Mesodermal cell (in vitro differentiated cells): ENCODE data around the gene SLC29A2.
A peak's percentile ranks its signal among the peaks of the same experiment; 100 is the strongest.

Experiments used
- H3K27ac ChIP-seq: 2 replicates; pipeline ENCODE4 v1.7.0; 2013; ENCODE audit warnings: mild to moderate bottlenecking, low read depth, low read length, moderate library complexity; ENCODE audit not compliant: severe bottlenecking
- H3K36me3 ChIP-seq: 2 replicates; pipeline ENCODE4 v1.7.1; 2013; ENCODE audit warnings: mild to moderate bottlenecking, low read length, moderate library complexity; ENCODE audit not compliant: control insufficient read depth, insufficient read depth
- H3K4me1 ChIP-seq: one replicate; pipeline ENCODE4 v1.7.1; 2013; ENCODE audit warnings: mild to moderate bottlenecking, low read length; ENCODE audit not compliant: insufficient read depth, control insufficient read depth, poor library complexity, severe bottlenecking
- H3K4me3 ChIP-seq: 2 replicates; pipeline ENCODE4 v1.7.0; 2013; ENCODE audit warnings: low read length, control low read depth, mild to moderate bottlenecking; ENCODE audit not compliant: insufficient read depth, poor library complexity, severe bottlenecking; ENCODE audit errors: extremely low read depth
- H3K9me3 ChIP-seq: 2 replicates; pipeline ENCODE4 v1.7.1; 2013; ENCODE audit warnings: mild to moderate bottlenecking, low read length, moderate library complexity; ENCODE audit not compliant: control insufficient read depth
- WGBS, 2 experiments: methylation state at CpG; one replicate each; pipeline ENCODE4 v1.1.5; 2013; ENCODE audit warnings: missing lambda C conversion rate in 2 of 2; ENCODE audit not compliant: insufficient coverage in 2 of 2; 5-methylcytosine and 5-hydroxymethylcytosine counted together

Gene SLC29A2

DNA sequence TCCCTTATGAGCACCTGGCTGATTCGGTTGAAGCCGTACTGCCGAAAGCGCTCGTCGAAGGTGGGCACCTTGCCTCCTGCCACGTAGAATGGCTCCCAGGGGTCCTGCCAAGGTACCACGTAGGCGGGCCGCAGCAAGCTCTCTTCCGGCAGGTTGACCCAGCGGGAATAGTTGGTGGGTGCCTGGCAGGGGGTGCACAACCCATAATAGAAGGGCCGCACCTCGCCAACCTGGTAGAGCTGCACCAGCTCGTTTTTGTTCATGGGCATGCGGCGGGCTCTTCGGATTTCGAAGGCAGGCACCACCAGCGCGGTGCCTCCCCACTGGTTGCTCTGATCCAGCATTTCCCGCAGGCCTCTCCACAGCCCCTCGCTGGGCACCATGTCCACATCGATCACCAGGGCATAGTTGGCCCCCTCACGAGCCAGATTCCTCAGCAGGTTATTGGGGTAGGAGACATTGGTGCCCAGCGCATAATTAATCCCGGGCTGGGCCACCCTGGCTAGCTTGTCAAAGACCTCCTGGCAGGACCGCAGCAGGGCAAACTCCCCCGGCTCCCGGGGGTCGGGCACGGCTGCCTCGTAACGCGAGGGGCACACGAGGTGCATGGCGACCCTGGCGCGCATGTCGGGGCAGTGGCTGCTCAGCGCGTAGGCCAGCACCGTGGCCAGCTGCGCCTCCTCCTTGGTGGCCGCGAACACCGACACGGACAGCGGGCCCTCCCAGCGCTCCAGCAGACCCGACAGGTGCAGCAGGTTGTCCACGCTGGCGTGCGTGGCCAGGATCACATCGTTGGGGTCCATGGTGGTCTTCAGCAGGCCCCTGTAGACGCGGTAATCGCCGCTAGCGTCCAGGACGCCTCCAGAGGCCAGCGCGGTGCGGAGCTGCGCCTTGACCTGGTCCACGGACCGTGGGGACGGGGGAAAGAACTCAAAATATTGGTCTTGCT is 24.8 kb downstream of the SLC29A2 start:
- H3K4me3 ChIP-seq: peak overlapping the region; percentile 69
- H3K9me3 ChIP-seq: no peaks in the 10 kb centered on the region
- peak overlapping the region; percentile 64 for H3K27ac ChIP-seq
- H3K4me1 ChIP-seq: peaks cover 19% of the 10 kb centered on the region
- H3K36me3 ChIP-seq: peaks cover 17% of the 10 kb centered on the region
- 47 to 49% methylated on average over 53 to 67 of the region's 68 CpGs for WGBS, 2 experiments

DNA sequence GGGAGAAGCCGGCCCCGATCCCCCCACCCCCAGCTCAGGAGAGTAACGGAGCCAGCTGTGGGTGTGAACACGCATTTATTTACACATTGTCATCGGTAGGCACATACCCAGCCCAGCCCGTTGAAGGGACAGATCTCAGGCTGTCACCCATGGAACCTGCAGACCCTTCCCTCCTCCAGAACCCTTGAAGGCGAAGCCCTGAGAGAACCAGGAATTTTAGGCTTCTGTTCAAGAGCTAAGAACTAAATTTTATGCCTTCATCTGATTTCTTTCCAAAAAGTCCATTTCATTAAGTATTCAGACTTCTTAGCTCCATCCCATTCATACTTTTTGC is 26.3 kb downstream of the SLC29A2 start:
- WGBS, 2 experiments: 21 to 34% methylated on average over 6 of the region's 7 CpGs
- Histone ChIP-seq H3K9me3 (no peaks in the 10 kb centered on the region), H3K4me1 (peaks cover 19% of the 10 kb centered on the region), H3K27ac (peak overlapping the region; percentile 72), H3K4me3 (peak overlapping the region; percentile 97), H3K36me3 (peaks cover 31% of the 10 kb centered on the region)

DNA sequence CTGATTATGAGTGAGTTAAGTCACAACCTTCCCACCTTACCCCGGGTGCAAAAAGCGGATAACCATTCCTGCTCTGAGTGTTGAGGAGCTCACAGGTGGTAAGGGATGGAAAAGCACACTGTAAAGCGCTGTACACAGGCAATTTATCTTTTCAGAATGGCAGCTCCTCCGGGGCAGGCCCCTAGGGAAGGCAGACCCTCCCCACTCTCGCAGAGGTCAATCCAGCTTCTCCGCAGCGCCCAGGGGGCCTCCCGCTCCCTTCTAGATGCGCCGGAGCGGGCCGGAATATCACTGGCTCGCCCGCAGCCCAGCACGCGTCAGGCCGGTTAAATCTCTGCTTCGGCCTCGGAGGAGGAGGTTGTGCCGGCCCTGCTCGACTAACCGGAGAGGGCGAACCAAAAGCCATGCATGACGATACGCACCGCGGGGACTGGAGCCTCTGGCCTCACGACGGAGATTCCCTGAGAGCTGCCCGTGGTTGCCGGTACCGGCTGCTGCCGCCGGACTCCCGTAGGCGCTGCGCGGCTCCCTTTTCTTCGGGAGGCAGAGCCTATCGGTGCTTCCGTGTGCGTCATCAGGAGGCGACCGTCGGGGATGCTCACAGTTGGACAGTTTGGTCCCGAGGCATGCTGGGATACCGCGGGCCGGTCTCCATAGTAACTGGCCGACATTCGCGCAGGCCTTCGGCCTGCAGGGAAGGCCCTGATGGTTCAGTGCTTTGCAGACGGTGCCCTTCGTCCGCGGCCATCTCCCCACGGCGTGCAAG is 26.8 kb downstream of the SLC29A2 start, which contains the start of gene BRMS1:
Gene BRMS1 (minus strand): TSS at position 555 of the 766 bp plus-strand sequence. CDS start 2,870 bp downstream, outside the sequence.
- Histone ChIP-seq H3K27ac (peak within 1 kb of the TSS; percentile 77), H3K36me3 (peaks cover 37% of the 10 kb centered on the region), H3K4me3 (peak within 1 kb of the TSS; percentile 97), H3K9me3 (no peaks in the 10 kb centered on the region), H3K4me1 (peaks cover 19% of the 10 kb centered on the region)
- 0% methylated on average over 52 to 53 of the region's 59 CpGs for WGBS, 2 experiments

DNA sequence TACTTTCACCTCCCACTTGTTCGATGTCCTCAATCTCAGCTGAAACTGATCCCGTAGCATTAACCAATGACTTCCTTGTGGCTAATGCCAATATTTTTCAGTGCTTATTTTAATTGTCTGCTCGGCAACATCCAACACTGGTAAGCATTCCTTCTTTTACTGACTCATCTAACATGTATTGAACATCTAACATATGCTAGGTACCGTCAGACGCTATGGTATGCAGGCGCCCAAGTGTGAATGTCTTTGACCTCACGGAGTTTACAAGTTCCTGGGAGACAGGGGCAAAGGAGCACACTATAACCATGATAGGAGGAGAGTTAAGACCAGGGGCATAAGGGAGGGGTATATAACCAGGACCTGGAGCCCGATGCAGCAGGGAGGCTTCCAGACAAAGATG is 28.4 kb downstream of the SLC29A2 start:
- no peak overlapping the region for H3K4me3 ChIP-seq
- H3K36me3 ChIP-seq: peaks cover 50% of the 10 kb centered on the region
- H3K27ac ChIP-seq: no peak overlapping the region
- WGBS, 2 experiments: 95 to 97% methylated on average over 6 to 8 of the region's 8 CpGs
- no peaks in the 10 kb centered on the region for H3K9me3 ChIP-seq
- H3K4me1 ChIP-seq: peaks cover 19% of the 10 kb centered on the region

DNA sequence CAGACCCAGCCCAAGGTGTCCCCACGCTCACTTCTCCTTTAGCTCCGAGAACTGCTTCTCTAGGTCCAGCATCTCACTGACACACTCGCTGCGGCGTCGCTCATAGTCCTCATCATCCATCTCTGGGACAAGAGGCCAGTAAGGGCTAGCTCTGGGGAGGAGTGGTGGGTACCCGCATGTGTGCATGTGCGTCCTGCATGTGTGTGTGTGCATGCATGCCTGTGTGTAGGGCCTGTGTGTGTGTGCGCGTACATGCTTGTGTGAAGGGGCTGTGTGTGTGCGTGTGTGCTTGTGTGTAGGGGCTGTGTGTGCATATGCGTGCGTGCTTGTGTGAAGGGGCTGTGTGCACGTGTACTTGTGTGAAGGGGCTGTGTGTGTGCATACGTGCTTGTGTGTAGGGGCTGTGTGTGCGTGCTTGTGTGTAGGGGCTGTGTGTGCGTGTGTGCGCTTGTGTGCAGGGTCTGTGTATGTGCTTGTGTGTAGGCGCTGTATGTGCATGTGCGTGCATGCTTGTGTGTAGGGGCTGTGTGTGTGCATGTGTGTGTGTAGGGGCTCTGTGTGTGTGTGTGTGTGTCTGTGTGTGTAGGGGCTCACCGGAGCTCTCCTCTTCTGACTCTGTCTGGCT is 29.9 kb downstream of the SLC29A2 start:
- no peak overlapping the region for H3K27ac ChIP-seq
- H3K9me3 ChIP-seq: no peaks in the 10 kb centered on the region
- H3K4me1 ChIP-seq: peaks cover 32% of the 10 kb centered on the region
- H3K36me3 ChIP-seq: peaks cover 61% of the 10 kb centered on the region
- WGBS, 2 experiments: 95 to 97% methylated on average over 9 to 16 of the region's 21 CpGs
- no peak overlapping the region for H3K4me3 ChIP-seq

DNA sequence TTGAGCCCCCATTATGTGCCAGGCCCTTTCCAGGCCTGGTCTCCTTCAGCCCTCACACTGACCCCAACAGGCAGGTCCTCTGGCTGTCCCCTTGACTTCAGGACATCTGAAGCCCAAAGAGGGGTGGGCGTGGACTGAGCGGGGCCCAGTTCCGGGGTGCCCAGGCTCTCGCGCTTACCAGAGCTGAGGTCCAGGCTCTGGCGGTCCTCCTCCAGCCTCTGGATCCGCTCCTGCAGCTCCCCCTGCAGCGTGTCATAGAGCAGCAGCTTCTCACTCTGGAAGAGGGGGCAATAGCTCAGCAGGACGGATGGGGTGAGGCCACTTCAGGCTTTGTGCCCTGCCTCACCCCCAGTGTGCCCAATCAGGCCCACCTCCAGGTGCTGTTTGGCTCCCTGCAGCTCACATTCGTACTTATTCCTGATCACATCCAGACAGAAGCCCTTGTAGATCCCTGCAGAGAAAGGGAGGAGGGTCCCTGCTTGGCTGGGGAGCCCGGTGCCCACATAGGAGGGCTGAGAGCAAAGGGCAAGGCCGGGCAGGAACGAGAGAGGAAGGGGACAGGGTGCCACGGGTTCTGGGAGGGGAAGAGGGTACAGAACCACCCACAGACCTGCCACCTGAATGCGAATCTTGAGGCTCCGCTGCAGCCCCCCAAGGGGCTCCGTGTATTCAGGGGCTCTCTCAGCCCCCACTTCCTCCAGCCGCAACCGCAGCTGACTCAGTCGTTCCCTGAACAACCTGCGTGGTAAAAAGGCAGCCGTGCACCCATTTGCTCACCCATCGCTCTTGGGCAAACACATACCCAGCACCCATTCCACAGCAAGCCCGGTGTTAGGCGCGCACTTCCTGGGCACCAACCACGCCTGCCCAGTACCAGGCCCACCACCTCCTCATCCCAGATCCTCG is 30.7 kb downstream of the SLC29A2 start:
- WGBS, 2 experiments: 98 to 99% methylated on average over 21 to 26 of the region's 28 CpGs
- Histone ChIP-seq H3K4me3 (no peak overlapping the region), H3K9me3 (no peaks in the 10 kb centered on the region), H3K36me3 (peaks cover 61% of the 10 kb centered on the region), H3K27ac (no peak overlapping the region), H3K4me1 (peaks cover 28% of the 10 kb centered on the region)

DNA sequence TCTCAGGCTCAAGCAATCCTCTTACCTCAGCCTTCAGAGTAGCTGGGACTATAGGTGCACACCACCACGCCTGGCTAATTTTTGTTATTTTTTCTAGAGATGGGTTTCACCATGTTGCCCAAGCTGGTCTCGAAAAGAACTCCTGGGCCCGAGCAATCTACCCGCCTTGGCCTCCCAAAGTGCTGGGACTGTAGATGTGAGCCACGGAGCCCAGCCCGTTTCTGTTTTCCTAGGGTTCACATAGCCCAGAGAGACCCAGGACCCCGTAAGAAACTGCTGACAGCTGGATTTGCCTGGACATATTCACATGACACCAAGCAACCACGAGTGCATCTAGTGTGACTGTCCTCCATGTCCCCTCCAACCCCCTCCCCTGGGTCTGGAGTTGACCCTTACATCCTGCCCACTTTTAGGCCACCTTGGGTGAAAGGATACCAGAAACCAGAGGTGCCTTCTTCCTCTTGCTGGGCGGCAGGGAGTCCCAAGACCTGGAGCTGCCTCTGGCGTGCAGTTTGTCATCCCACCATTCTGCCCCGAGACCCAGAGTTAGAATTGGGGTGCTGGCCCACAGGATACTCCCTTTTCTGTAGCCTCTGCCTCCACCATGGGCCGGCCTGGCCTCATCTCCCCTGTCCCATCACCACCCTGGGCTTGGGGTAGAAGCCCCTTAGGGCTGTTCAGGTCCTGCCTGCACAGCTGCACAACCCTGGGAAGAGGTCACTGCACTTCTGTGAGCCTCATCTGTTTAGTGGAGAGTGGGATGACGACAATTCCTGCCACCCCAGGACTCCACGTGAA is 31.7 kb downstream of the SLC29A2 start:
- H3K36me3 ChIP-seq: peaks cover 61% of the 10 kb centered on the region
- H3K4me1 ChIP-seq: peaks cover 26% of the 10 kb centered on the region
- H3K27ac ChIP-seq: no peak overlapping the region
- 90% methylated on average over 11 to 13 of the region's 14 CpGs for WGBS, 2 experiments
- no peak overlapping the region for H3K4me3 ChIP-seq
- no peaks in the 10 kb centered on the region for H3K9me3 ChIP-seq

DNA sequence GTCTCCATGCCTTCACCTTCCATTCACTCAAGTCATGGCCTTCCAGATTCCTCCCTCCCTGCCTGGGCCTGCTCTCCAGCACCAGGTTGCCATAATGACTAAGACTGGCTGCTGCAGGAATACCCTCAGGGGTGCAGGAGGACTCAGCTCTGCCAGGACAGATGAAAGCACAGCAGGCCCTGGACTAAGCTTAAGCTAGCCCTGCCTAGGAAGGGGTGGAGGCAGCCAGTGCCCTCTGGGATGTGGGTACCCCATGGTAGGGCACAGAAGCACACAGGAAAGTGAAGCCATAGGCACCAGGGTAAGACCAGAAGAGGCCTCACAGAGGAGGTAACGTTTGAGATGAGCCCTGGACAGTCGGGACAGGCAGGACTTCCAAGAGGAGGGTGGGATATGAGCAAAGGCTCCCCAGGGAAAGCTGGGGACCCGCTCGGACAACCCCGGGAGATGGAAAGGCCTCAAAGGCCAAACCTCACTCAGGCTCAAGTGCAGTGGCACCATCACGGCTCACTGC is 32.3 kb downstream of the SLC29A2 start:
- Histone ChIP-seq H3K27ac (no peak overlapping the region), H3K4me1 (peaks cover 29% of the 10 kb centered on the region), H3K36me3 (peaks cover 63% of the 10 kb centered on the region), H3K9me3 (no peaks in the 10 kb centered on the region), H3K4me3 (no peak overlapping the region)
- 91 to 96% methylated on average over 6 of the region's 6 CpGs for WGBS, 2 experiments
